NCI-H2196 (cell line): Measurements from ENCODE around the gene RNMT.
"Not testable (repeated sequence)": the region's sequence is repeated elsewhere in the genome, so short reads cannot be mapped to it uniquely, and the experiment has no call there.

Experiments
- DNase-seq: peaks from one replicate; lab custom pipeline; 2025; ENCODE audit not compliant: unreplicated experiment; lab: John Stamatoyannopoulos, UW

RNMT gene

DNA sequence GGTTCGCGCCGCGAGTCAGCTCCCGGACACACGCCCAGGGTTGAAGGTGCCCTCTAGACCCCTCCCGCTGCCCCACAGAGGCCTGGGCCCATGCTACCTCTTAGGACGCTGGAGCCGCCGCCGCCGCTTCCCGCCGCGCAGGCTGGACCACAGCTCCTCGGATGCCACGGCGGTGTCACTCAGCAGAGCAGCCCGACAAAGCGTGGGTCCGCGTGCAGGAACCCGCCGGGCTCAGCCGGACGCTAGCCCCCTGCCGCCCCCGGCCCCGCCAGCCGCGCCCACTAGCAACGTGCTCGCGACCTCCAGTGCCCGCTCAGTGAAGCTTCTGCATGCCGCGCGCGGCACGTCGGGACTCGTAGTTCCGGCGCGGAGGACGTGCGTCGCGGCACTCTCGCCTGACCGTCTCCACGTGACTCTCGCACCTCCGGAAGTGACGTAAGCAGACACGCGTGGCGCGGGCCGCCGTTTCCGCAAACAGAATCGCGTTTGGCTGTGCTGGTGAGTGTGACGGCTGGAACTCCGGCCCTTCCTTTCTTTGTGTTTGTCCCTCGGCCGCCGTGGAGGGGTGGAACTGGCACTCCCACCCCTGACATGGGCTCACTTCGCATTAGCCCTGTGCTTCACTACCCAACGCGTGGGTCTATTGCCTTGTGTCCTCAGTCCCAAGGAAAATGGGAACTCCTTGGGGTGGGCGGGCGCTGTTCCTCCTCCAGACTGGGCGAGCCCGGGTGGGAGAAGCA lies at the start of gene RNMT, which contains the start of gene FAM210A:
Gene RNMT (plus strand): TSS at position 442 of the 740 bp plus-strand sequence. CDS start 4,845 bp downstream, outside the sequence.
Gene FAM210A (minus strand): TSS at position 327 of the 740 bp plus-strand sequence. CDS start 44,481 bp downstream, outside the sequence.
- peak; percentile 99 for DNase-seq

DNA sequence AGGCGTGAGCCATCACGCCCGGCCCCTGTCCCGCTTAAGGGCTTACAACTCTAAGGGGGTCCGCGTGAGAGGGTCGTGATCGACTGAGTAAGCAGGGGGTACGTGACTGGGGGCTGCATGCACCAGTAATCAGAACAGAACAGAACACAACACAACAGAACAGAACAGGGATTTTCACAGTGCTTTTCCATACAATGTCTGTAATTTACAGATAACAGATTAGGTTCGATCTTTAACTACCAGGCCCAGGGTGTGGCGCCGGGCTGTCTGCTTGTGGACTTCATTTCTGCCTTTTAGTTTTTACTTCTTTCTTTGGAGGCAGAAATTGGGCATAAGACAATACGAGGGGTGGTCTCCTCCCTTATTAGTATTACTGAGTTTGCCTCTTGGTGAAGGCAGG lies 49.1 kb upstream of the RNMT start:
- DNase-seq, result not testable (repeated sequence)

DNA sequence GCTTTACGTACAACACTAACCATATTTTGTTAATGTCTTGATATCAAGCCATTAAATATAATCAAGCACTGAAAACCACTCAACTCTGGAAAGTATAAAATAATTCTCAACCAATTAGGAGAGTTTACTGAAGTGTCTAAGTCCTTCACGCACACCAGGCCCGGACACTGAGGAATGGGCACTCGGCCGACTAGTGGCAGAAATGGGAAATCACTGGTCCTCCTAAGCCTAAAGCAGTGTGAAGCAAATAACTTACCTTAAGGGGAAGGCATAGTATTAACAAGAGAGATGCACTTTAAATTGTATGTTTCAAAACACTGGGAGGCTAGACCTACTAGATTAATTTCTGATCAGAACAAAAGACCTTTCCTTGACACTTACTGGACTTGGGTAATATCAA lies 45.9 kb upstream of the RNMT start:
- DNase-seq, result no peak

DNA sequence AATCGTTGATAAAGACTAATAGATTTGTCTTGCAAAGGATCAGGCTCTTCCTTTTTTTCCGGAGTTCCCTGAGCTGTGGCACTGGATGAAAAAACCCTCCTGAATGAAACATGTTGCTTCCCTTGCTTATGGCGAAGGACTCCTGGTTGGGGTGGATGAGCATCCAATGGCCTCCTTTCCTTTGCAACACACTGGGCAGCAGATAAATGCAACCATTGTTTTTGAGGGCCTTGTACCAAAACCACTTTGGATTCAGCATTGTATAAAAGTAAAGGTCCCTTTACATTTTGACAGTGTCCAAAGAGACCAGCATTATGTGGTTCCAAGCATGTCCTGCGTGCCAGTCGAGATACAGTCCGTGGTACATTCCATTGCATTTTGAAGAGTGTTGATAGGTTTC lies 44.8 kb upstream of the RNMT start:
- DNase-seq, result no peak

DNA sequence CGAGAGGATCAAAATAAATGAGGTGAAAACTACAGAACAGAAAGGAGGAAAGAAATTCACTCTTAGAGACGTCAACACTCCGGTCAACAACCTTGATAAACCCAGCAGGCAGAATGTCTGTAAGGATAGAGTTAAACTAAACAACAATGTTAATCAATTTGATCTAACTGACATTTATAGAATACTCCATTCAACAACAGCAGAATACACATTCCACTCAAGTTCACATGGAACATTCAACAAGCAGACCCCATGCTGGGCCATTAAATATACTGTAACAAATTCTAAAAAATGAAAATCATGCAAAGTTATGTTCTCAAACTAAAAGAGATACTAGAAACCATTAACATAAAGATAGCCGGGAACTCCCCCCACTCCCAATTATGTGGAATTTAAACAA lies 41.9 kb upstream of the RNMT start:
- DNase-seq, result no peak

DNA sequence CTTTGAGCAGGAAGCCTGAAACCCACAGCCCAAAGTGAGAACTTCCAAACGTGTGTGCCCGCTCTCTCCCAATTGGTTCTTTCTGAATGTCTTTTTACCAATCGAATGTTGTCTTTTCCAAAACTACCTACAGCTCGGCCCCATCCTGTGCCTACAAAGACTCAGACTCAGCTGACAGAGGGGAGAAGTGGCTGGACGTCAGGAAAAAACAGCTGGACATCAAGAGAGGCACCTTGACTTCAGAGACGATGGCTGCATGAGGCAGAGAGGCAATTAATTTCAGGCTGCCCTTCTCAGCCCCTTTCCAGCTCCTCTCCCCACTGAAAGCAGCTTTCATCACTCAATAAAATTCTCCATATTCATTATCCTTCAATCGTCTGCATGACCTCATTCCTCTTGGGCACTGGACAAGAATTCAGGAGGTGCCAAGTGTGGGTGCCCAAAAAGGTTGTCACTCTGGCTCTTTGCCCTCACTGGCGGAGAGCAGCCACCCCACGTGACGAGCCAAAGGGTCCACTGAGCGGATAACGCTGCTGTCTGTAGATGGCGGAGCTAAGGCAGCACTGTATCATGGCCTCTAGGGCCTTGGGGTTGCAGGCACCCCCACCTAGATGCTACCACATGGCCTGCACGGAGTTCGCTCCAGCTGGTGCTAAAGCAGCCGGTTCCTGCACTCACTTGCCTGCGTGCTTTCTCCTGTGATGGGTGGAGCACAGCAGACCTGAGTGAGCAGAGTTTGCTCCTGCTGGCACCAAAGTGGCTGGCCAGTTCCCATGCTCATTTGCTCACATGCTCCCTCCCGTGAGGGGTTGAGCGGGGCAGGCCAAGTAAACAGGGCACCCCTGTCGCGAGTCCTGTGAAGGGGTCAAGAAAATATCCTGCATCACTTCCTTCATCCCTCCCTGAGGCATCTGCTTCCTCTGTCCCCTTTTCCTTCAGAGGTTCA lies 38.0 kb upstream of the RNMT start:
- no peak for DNase-seq

DNA sequence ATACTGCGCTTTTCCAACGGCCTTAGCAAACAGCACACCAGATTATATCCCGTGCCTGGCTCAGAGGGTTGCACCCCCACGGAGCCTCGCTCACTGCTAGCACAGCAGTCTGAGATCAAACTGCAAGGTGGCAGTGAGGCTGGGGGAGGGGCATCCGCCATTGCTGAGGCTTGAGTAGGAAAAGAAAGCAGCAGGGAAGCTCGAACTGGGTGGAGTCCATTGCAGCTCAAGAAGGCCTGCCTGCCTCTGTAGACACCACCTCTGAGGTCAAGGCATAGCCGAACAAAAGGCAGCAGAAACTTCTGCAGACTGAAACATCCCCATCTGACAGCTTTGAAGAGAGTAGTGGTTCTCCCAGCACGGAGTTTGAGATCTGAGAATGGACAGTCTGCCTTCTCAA lies 36.4 kb upstream of the RNMT start:
- DNase-seq, result not testable (repeated sequence)

DNA sequence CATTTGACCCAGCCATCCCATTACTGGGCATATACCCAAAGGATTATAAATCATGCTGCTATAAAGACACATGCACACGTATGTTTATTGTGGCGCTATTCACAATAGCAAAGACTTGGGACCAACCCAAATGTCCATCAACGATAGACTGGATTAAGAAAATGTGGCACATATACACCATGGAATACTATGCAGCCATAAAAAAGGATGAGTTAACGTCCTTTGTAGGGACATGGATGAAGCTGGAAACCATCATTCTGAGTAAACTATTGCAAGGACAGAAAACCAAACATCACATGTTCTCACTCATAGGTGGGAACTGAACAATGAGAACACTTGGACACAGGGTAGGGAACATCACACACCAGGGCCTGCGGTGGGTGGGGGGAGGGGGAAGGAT lies 31.1 kb upstream of the RNMT start:
- DNase-seq, result not testable (repeated sequence)

DNA sequence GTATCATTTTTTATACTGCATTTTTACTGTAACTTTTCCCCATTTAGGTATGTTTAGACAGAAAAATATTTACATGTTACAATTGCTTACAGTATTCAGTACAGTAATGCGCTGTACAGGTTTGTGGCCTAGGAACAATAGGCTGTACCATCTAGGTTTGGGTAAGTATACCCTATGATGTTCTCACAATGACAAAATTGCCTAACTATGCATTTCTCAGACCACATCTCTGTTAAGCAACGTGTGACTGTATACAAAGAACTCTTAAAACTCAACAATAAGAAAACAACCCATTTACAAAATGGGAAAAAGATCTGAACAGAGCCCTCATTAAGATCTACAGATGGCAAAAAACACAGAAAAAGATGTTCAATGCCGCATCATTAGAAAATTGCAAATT lies 29.5 kb upstream of the RNMT start:
- DNase-seq, result no peak

DNA sequence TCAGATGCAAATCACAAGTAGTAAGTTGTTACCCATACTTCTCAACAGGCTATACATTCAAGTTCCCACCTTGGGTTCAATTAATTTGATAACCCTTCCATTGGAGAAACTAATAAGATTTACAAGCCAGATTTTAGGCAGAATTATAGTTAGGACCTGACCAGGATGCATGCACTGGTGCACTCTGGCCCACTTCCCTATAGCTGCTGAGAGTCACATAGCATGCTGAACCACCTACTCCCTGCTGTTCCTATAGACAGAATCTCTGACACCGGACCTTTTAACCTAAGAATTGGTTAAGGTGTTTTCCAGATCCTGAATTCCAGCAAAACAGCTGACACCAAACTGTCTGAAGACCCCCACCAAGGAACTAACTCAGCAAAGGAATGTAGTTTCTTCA lies 26.3 kb upstream of the RNMT start:
- DNase-seq, result no peak

DNA sequence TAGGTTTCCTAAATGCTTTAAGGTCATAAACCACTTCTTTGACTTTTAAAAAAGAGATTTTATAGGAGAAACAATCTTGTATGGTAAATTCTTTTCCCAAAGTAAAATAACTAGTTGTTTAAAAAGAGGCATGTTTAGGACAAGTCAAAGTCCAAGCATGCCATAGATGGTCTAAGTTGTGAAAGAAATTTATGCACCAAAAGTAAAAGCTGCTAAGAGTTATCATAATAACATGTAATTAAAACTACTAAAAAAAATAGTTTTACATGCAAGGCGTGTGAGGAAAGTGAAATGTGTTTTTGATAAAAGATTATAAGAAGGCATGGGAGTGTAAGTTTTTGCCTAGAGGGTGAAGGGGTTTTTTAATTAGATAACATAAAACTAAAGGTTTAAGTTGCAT lies 22.6 kb upstream of the RNMT start:
- no peak for DNase-seq

DNA sequence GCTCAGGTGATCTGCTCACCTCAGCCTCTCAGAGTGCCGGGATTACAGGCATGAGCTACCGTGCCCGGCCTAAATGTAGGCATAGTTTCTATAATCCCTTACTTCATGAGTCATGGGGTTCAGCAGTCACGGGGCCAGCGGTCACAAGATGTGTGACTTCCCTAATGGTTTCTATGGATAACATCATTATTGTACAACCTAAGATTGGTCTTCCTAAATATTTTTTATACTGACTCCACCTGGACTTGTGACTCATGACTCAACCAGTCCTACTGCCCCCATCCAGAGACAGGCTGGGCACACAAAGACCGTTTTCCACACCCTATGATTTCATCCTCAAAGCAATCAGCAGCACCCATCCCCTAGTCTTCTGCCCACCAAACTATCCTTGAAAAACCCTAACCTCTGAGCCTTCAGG lies 16.1 kb upstream of the RNMT start:
- no peak for DNase-seq

DNA sequence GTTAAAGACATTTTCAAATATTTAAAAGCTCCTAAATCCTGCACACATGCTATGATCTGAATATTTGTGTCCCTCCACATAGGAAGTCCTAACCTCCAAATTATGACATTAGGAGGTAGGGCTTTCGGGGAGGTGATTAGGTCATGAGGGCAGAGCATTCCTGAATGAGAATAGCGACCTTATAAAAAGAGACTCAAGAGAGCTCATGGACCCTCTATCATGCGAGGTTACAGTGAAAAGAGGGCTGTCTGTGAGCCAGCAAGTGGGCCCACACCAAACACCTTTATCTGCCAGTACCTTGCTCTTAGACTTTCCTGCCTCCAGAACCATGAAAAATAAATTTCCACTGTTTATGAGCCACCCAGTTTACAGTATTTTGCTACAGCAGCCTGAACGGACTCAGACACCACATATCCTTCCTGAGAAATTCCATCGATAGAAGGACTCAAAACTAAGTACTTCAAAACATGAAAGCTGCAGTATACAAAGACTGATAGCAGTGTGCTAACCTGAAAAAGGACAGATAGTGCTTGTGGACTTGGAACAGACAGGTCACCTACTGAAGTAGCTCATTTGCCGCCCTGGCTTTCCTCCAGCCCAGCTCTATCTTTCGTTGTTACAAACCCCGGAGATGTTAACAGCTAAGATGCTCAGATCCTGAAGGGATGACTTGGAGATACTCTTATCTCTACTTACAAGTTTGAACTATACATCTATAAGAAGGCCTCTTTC lies 13.9 kb upstream of the RNMT start:
- DNase-seq, result no peak

DNA sequence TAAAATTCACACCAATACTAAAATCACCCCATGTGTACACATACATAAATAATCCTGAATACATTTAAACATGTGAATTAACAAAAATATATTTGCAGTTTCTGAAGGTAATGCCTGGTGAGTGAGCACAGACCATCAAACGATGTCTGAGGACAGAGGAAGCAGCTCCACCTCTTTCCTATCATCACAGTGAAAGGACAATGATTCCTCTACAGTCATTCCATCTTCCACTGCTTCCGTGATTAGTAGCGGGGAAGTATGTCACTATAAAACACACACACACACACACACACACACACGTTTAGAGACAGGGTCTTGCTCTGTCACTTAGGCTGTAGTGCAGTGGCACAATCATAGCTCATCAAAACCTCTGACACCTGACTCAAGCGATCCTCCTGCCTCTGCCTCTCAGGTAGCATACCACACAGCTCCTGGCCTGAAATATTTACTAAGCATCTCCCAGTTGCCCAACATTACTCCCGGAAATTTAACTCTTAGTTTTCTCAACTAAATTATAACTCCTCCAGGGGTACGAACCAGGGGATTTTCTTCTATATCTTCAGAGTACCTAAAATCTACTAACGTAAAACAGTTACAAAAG lies 12.9 kb upstream of the RNMT start:
- no peak for DNase-seq

DNA sequence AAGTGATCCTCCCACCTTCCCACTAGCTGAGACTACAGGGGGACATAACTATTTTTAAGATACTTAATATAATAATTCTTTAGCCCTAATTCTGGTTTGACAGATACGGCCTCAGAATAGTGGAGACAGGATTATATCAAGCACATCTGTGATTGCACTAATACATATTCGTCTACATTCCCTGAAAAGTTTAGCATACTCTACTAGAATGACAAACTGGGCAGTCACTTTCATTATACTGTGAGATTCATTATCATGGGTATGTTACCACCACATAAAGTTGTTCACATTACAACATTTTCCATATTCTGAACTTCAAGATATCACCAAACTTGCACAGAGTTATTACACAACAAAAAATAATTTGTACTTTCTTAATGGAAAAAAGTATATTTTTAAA lies 11.1 kb upstream of the RNMT start:
- DNase-seq, result no peak

DNA sequence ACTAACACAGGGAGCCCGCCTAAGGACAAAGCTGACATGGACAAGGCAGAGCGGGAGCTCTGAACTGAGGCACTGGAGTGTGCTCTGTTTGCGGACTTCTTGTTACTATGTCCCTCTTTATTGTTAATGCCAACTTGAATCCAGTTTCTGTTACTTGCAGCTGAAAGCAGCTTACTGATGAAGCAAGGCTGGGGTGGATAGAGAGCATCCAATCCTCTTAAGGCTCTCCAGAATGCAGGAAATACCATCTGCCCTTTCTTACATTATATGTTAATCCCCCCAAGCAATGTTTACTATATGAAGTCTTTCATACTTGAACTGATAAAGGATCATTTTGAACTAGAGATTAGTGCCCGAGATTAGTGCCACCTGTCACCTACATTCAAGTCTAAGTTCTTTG lies 9.6 kb upstream of the RNMT start:
- no peak for DNase-seq

DNA sequence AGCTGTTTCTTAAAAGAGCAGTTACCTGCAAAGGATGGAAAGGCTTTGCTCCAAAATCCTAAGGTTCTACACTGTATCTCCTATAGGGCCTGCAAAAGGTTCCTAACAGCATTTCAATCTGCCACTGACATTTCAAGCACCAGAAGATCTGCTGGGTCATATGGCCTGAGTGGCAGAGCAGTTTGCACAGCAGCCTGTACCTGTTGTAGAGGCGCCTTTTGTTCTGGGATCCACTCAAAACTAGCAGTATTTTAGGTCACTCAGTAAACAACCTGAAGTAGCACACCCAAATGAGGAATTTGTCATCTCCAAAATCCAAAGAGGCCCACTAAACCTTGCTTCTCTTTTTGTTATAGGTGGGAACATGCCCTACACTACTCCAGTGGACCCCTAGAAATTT lies 6.3 kb upstream of the RNMT start:
- DNase-seq, result no peak

DNA sequence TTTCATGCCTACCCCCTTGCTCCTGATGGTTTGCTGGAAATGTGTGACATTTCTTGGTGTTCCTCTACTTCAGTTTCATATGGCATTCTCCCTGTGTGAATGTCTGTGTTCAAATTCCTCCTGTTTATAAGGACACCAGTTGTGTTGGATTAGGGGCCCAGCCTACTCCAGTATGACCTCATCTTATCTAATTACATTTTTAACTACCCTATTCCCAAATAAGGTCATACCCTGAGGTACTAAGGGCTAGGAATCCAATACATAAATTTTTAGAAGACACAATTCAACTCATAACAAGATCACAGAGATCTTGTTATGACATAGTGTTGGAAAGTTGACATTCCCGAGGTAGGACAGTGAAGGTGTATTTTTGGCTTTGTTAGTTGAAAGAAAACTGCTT lies 5.6 kb upstream of the RNMT start:
- no peak for DNase-seq

DNA sequence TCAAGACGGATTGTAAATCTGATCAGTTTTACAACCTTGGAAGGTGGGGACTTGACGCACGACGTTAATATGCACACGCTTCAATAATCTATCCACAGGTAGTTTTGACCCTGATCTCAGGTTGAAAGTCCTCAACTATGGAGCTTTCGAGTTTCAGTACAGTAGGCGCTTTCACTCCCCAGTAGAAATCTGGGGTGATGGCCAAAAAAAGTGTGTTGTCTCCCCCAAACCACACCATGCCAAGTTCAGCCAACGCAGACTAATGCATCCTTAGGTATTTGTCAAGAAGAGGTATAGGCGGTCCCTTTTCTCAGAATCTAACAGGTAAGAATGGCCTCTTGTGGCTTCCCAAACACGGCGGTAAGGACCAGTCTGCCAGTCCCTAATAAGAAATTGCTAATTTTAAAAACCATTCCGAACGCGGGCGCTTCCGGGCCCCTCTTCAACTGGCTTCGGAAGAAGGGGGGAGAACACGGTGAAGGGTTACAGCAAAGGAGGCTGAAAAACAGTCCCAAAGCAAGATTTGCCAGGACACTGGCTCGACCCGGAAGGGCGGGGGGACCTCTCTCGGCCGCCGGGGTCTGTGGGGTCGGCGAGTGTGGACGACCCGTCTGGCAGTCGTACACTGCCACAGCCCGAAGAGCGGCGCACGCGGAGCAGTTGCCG lies 774 bp upstream of the RNMT start:
- no peak for DNase-seq

DNA sequence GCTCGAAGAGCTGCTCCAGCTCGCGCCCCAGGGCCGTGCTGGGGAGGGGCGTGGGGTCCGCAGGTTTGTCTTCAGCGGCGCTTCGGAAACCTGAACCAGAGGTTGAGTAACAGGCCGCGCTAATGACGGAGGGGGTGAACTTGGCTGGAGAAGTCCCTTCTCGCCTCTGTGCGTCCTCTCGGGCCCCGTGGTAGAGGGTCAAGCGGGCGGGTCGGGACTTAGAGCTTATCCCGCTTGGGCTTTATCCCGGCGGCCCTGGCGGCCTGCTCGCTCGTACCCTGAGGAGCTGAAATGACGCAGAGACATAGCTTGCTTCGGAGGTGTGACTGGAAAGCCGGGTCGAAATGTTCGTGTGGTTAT lies 479 bp downstream of the RNMT start:
- peak; percentile 63 for DNase-seq

DNA sequence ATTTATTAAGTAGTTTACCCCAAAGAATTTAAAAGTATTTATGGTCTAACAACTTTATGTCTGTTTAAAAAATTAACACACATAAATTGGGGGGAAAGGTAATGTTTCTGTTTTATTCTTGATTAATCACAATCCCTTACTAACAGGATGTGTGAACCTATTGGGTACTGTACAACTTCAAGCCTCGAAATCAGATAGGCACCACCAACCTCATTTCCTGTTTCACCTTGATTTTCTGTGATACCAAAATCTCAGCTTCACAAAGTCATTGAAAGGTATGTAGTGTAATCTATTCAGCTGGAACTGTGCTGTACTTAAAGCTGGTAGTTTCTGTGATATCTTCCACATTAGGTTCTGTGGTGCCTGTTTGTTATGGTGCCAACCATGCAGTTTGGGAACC lies 4.0 kb downstream of the RNMT start:
- DNase-seq, result no peak
